Liver (tissue), 9 donors: ENCODE data around the gene RPTOR. TPM values are rescaled to one million over a fixed set of nuclear protein-coding genes. Genes with fewer than 3 reads are reported as not detected.

ENCODE experiments used
- DNase-seq: peaks from one replicate; pipeline ENCODE4 v3.0.0-alpha.2; 2017; ENCODE audit warnings: low spot score
- H3K27ac ChIP-seq, 2 donors: one replicate each; pipeline ENCODE4 v1.7.0; 2013; ENCODE audit warnings: inconsistent platforms in 2 of 2, low read length in 2 of 2, control low read depth in 1 of 2, low read depth in 1 of 2, mild to moderate bottlenecking in 1 of 2
- H3K27me3 ChIP-seq, 4 donors: one replicate each; pipeline versions ENCODE4 v1.6.1 to v1.7.0; 2013; ENCODE audit warnings: low read length in 3 of 4, inconsistent platforms in 1 of 4, mild to moderate bottlenecking in 1 of 4, moderate library complexity in 1 of 4; ENCODE audit not compliant: control insufficient read depth in 4 of 4, insufficient read depth in 4 of 4
- H3K36me3 ChIP-seq, 4 donors: one replicate each; pipeline versions ENCODE4 v1.6.1 to v1.7.0; 2013; ENCODE audit warnings: low read length in 3 of 4, mild to moderate bottlenecking in 3 of 4, low read depth in 1 of 4, moderate library complexity in 1 of 4; ENCODE audit not compliant: control insufficient read depth in 4 of 4, insufficient read depth in 3 of 4
- H3K4me1 ChIP-seq, 4 donors: one replicate each; pipeline versions ENCODE4 v1.6.1 to v1.7.0; 2013; ENCODE audit warnings: low read length in 3 of 4, mild to moderate bottlenecking in 3 of 4, moderate library complexity in 1 of 4; ENCODE audit not compliant: control insufficient read depth in 4 of 4, insufficient read depth in 4 of 4
- H3K4me3 ChIP-seq, 3 donors: one replicate each; pipeline versions ENCODE4 v1.6.1 to v1.7.0; 2013; ENCODE audit warnings: low read length in 3 of 3, control low read depth in 1 of 3, low read depth in 1 of 3, mild to moderate bottlenecking in 1 of 3
- H3K9ac ChIP-seq, 2 donors: one replicate each; pipeline ENCODE4 v1.7.0; 2013; ENCODE audit warnings: low read length in 2 of 2, mild to moderate bottlenecking in 2 of 2, moderate library complexity in 2 of 2, control low read depth in 1 of 2, low read depth in 1 of 2
- H3K9me3 ChIP-seq, 4 donors: one replicate each; pipeline versions ENCODE4 v1.6.1 to v1.7.0; 2013; ENCODE audit warnings: low read length in 3 of 4; ENCODE audit not compliant: control insufficient read depth in 4 of 4
- EGR1 ChIP-seq, 2 donors: IDR thresholded peaks; 2 replicates each; pipeline ENCODE4 v1.6.1; 2016 to 2018; ENCODE audit warnings: antibody characterized with exemption in 2 of 2, low read depth in 2 of 2
- FOXA1 ChIP-seq: IDR thresholded peaks from 2 replicates; pipeline ENCODE4 v1.6.1; 2016; ENCODE audit warnings: antibody characterized with exemption
- FOXA2 ChIP-seq: IDR thresholded peaks from 2 replicates; pipeline ENCODE4 v1.6.1; 2016; ENCODE audit warnings: antibody characterized with exemption
- GABPA ChIP-seq, 2 donors: IDR thresholded peaks in 1 of 2; conservative IDR thresholded peaks in 1 of 2; 2 replicates each; pipeline ENCODE4 v1.6.1; 2016; ENCODE audit warnings: antibody characterized with exemption in 2 of 2, mild to moderate bottlenecking in 1 of 2, moderate library complexity in 1 of 2
- HNF4A ChIP-seq, 2 donors: conservative IDR thresholded peaks; 2 replicates each; pipeline ENCODE4 v1.6.1; 2016; ENCODE audit warnings: antibody characterized with exemption in 2 of 2, mild to moderate bottlenecking in 2 of 2
- HNF4G ChIP-seq: IDR thresholded peaks from 2 replicates; pipeline ENCODE4 v1.6.1; 2016; ENCODE audit warnings: antibody characterized with exemption
- JUND ChIP-seq, 2 donors: IDR thresholded peaks; 2 replicates each; pipeline ENCODE4 v1.6.1; 2016; ENCODE audit warnings: antibody characterized with exemption in 2 of 2
- NR2F2 ChIP-seq: IDR thresholded peaks from 2 replicates; pipeline ENCODE4 v1.6.1; 2016; ENCODE audit warnings: antibody characterized with exemption
- RXRA ChIP-seq, 2 donors: IDR thresholded peaks; 2 replicates each; pipeline ENCODE4 v1.6.1; 2017 to 2018; ENCODE audit warnings: antibody characterized with exemption in 2 of 2, mild to moderate bottlenecking in 1 of 2
- SP1 ChIP-seq: IDR thresholded peaks from 2 replicates; pipeline ENCODE4 v1.6.1; 2018; ENCODE audit warnings: antibody characterized with exemption, mild to moderate bottlenecking
- TAF1 ChIP-seq: conservative IDR thresholded peaks from 2 replicates; pipeline ENCODE4 v1.6.1; 2016; ENCODE audit warnings: antibody characterized with exemption, mild to moderate bottlenecking
- YY1 ChIP-seq: IDR thresholded peaks from 2 replicates; pipeline ENCODE4 v1.6.1; 2016; ENCODE audit warnings: antibody characterized with exemption, mild to moderate bottlenecking
- WGBS: extraction: QIAGEN DNeasy Blood & Tissue Kit; methylation state at CpG from one replicate; pipeline ENCODE4 v1.1.7; 2013; 5-methylcytosine and 5-hydroxymethylcytosine counted together
- polyA plus RNA-seq, 2 donors: library from polyadenylated mRNA; stranded (reverse) in 1 of 2; unstranded in 1 of 2; fragments of 200-250 nt in 1 of 2; fragments of >200 nt in 1 of 2; fragmentation: Nextera tagmentation in 1 of 2; extraction: Ambion mirVana in 1 of 2; gene quantifications; one replicate each; pipeline versions ENCODE4 v1.2.1 to v1.2.3, GENCODE V29; 2013 to 2015
- total RNA-seq, 2 donors: library from RNA; depleted of rRNA; stranded (reverse); fragments of >200 nt; gene quantifications; one replicate each; pipeline ENCODE4 v1.2.3, GENCODE V29; 2014
- TF ChIP-seq, protein P1 (sequence below): fragments of 150-350 bp; IDR thresholded peaks from 2 replicates; pipeline ENCODE4 v1.5.1; 2017; ENCODE audit warnings: improper control_type of control experiment, low read depth, low read length; ENCODE audit not compliant: missing input control
- TF ChIP-seq, protein P2 (sequence below): IDR thresholded peaks from 2 replicates; pipeline ENCODE4 v1.6.1; 2016; ENCODE audit warnings: antibody characterized with exemption, mild to moderate bottlenecking
- TF ChIP-seq, protein P3 (sequence below): IDR thresholded peaks from 2 replicates; pipeline ENCODE4 v1.6.1; 2016; ENCODE audit warnings: antibody characterized with exemption
- TF ChIP-seq, protein P4 (sequence below): IDR thresholded peaks from 2 replicates; pipeline ENCODE4 v1.6.1; 2016; ENCODE audit warnings: antibody characterized with exemption
- TF ChIP-seq, protein P5 (sequence below): IDR thresholded peaks from 2 replicates; pipeline ENCODE4 v1.6.1; 2016; ENCODE audit warnings: antibody characterized with exemption
- donor health status: healthy.
- donor health status: healthy.
- donor health status: healthy.
- donor health status: healthy.
- donor health status: healthy.

Gene RPTOR
- total and polyA plus RNA-seq, 4 donors, result 4.8 to 25.4 (median 11.6) TPM

DNA sequence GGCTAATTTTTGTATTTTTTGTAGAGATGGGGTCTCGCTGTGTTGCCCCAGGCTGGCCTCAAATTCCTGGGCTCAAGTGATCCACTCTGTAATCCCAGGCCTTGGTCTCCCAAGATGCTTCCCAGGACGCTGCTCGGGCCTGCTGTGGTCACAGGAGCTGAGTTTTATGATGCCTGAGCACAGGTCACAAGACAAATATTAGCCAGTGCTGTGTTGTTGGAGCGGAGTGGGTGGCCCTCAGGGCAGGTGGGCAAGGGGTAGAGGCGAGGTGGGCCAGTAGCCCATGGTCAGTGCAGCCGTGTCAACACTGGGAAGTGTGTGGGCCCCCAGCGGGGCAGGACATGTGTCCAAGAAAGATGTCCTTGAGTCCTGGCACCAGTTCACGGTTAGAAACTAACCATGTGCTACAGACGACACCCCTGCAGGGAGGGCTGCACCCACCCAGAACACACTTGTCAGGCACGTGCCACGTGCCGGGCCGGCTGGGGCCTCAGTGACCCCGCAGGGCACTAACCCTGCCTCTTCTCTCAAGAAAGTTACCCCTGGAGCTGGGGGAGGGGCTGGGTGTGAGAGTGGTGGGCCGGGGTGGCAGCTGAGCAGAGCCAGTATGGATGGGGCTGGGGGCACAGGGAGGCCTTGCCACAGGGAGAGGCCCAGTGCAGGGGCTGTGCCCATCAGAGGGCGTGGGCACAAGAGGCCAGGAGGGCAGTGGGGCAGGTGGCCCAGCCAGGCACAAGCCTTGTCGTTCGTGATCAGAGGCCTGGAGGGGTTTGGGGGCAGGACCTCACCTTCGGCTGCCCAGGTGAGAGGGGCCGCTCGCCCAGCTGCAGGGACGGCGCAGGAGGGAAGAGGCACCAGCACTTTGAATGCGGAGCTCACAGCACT is 343.9 kb downstream of the RPTOR start (continued):
- TF ChIP-seq, protein P1, sequence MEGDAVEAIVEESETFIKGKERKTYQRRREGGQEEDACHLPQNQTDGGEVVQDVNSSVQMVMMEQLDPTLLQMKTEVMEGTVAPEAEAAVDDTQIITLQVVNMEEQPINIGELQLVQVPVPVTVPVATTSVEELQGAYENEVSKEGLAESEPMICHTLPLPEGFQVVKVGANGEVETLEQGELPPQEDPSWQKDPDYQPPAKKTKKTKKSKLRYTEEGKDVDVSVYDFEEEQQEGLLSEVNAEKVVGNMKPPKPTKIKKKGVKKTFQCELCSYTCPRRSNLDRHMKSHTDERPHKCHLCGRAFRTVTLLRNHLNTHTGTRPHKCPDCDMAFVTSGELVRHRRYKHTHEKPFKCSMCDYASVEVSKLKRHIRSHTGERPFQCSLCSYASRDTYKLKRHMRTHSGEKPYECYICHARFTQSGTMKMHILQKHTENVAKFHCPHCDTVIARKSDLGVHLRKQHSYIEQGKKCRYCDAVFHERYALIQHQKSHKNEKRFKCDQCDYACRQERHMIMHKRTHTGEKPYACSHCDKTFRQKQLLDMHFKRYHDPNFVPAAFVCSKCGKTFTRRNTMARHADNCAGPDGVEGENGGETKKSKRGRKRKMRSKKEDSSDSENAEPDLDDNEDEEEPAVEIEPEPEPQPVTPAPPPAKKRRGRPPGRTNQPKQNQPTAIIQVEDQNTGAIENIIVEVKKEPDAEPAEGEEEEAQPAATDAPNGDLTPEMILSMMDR, result no peak
- TF ChIP-seq TAF1 (no peak), HNF4G (no peak), FOXA1 (no peak), SP1 (no peak), NR2F2 (no peak), EGR1 (IDR thresholded peaks at IDR 0.05; ENCODE audit: low read depth in 2 of 2) (no peak)

DNA sequence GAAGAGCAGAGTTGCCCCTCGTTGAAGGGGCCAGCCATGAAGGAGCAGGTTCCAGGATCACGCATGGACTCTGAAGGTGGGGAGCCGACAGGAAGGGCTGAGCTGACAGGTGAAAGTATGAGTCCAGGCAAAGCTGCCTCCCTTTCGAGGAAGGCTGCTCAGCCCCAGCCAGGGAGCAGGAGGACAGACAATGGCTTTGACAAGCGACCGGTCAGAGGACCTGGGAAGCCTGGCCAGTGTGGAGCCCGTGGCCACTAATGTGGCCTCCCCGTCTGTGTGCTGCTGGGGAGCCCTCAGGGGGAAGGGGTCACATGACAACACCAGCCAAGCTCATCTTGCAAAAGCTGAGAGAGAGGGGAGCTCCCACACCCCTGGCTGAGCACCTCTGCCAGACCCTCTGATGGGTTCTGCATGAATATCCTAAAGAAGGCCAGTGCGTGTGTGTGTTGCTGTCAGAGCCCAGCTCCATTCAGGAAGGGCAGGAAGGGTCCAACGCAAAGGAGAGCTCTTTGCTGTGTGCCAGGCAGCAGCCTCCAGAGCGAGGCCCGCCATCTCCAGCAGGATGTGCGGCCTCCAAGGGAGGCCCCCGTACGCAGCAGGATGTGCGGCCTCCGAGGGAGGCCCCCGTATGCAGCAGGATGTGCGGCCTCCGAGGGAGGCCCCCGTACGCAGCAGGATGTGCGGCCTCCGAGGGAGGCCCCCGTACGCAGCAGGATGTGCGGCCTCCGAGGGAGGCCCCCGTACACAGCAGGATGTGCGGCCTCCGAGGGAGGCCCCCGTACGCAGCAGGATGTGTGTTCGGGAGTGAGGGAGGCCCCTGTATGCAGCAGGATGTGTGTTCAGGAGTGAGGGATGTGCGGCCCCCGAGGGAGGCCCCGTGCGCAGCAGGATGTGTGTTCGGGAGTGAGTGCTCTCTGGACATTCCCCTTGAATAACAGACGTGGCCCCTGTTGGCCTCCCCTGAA is 344.9 kb downstream of the RPTOR start:
- H3K27me3 ChIP-seq, result no peaks in the 10 kb centered on the region
- no peak overlapping the region for H3K9ac ChIP-seq
- peaks cover 3 to 44% (median 10%) of the 10 kb centered on the region in 4 donors for H3K36me3 ChIP-seq
- H3K9me3 ChIP-seq, result no peaks in the 10 kb centered on the region
- TF ChIP-seq GABPA (IDR thresholded peaks at IDR 0.05 in 1 of 2, conservative IDR thresholded peaks at IDR 0.05 in 1 of 2) (no peak), HNF4G (no peak), RXRA (IDR thresholded peaks at IDR 0.05) (no peak), JUND (IDR thresholded peaks at IDR 0.05) (no peak), YY1 (no peak), SP1 (no peak), FOXA2 (no peak), EGR1 (IDR thresholded peaks at IDR 0.05; ENCODE audit: low read depth in 2 of 2) (no peak), NR2F2 (no peak), FOXA1 (no peak), TAF1 (no peak), HNF4A (conservative IDR thresholded peaks at IDR 0.05) (no peak)
- TF ChIP-seq, protein P2, sequence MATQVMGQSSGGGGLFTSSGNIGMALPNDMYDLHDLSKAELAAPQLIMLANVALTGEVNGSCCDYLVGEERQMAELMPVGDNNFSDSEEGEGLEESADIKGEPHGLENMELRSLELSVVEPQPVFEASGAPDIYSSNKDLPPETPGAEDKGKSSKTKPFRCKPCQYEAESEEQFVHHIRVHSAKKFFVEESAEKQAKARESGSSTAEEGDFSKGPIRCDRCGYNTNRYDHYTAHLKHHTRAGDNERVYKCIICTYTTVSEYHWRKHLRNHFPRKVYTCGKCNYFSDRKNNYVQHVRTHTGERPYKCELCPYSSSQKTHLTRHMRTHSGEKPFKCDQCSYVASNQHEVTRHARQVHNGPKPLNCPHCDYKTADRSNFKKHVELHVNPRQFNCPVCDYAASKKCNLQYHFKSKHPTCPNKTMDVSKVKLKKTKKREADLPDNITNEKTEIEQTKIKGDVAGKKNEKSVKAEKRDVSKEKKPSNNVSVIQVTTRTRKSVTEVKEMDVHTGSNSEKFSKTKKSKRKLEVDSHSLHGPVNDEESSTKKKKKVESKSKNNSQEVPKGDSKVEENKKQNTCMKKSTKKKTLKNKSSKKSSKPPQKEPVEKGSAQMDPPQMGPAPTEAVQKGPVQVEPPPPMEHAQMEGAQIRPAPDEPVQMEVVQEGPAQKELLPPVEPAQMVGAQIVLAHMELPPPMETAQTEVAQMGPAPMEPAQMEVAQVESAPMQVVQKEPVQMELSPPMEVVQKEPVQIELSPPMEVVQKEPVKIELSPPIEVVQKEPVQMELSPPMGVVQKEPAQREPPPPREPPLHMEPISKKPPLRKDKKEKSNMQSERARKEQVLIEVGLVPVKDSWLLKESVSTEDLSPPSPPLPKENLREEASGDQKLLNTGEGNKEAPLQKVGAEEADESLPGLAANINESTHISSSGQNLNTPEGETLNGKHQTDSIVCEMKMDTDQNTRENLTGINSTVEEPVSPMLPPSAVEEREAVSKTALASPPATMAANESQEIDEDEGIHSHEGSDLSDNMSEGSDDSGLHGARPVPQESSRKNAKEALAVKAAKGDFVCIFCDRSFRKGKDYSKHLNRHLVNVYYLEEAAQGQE, result no peak
- TF ChIP-seq, protein P3, sequence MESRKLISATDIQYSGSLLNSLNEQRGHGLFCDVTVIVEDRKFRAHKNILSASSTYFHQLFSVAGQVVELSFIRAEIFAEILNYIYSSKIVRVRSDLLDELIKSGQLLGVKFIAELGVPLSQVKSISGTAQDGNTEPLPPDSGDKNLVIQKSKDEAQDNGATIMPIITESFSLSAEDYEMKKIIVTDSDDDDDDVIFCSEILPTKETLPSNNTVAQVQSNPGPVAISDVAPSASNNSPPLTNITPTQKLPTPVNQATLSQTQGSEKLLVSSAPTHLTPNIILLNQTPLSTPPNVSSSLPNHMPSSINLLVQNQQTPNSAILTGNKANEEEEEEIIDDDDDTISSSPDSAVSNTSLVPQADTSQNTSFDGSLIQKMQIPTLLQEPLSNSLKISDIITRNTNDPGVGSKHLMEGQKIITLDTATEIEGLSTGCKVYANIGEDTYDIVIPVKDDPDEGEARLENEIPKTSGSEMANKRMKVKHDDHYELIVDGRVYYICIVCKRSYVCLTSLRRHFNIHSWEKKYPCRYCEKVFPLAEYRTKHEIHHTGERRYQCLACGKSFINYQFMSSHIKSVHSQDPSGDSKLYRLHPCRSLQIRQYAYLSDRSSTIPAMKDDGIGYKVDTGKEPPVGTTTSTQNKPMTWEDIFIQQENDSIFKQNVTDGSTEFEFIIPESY, result no peak
- TF ChIP-seq, protein P4, sequence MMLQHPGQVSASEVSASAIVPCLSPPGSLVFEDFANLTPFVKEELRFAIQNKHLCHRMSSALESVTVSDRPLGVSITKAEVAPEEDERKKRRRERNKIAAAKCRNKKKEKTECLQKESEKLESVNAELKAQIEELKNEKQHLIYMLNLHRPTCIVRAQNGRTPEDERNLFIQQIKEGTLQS, result no peak
- TF ChIP-seq, protein P1, result no peak
- TF ChIP-seq, protein P5, sequence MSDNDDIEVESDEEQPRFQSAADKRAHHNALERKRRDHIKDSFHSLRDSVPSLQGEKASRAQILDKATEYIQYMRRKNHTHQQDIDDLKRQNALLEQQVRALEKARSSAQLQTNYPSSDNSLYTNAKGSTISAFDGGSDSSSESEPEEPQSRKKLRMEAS, result no peak
- no peaks in the 10 kb centered on the region for H3K4me1 ChIP-seq
- 91% methylated on average over 40 of the region's 40 CpGs for WGBS
- DNase-seq, result no peak
- H3K4me3 ChIP-seq, result no peak overlapping the region
- no peak overlapping the region for H3K27ac ChIP-seq
